ENCODE measurements around the gene C10orf67. TPM values are rescaled to one million over a fixed set of nuclear protein-coding genes. Genes with fewer than 3 reads are reported as not detected.

C10orf67 gene
- total RNA-seq, 1 experiment from 2014 or later = not detected

DNA sequence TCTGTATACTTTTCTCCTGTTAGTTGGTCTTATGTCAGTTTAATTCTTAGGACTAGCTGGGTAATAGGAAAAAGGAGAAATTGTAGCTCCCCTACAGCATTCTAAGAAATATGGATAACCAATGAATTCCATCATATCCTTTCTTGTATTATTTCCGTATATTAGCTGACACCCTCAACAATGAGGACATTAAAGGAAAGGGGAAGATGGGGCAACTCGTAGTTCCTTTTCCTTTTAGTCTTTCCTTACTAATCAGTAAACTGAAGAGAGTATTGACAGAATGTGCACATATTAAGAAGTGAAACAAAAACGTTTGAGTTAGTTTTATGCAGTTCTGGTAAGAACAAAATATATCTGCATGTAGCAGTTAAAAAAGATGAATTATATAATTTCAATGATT is 35.1 kb upstream of the C10orf67 start:
- no peaks in the 10 kb centered on the region for H3K9me3 Mint-ChIP-seq
- no peak overlapping the region for H3K4me3 Mint-ChIP-seq
- no peak overlapping the region for H3K4ac ChIP-seq (ENCODE audit: low read depth, low read length)
- H3K18ac ChIP-seq (ENCODE audit: insufficient read length, low read depth, low read length) = no peak overlapping the region
- WGBS (ENCODE audit: extremely low coverage, insufficient read length, low lambda C conversion rate) = no CpG with 5 or more reads among the region's 3 CpGs
- no peak overlapping the region for H2BK5ac ChIP-seq (ENCODE audit: insufficient read length, low read length)
- H3K79me1 ChIP-seq (ENCODE audit: insufficient read depth, low read depth, low read length, poor library complexity, severe bottlenecking) = no peaks in the 10 kb centered on the region
- H3K27ac Mint-ChIP-seq = no peak overlapping the region
- H3K79me2 ChIP-seq (ENCODE audit: insufficient read depth, low read length) = no peaks in the 10 kb centered on the region
- TF ChIP-seq, protein P1, sequence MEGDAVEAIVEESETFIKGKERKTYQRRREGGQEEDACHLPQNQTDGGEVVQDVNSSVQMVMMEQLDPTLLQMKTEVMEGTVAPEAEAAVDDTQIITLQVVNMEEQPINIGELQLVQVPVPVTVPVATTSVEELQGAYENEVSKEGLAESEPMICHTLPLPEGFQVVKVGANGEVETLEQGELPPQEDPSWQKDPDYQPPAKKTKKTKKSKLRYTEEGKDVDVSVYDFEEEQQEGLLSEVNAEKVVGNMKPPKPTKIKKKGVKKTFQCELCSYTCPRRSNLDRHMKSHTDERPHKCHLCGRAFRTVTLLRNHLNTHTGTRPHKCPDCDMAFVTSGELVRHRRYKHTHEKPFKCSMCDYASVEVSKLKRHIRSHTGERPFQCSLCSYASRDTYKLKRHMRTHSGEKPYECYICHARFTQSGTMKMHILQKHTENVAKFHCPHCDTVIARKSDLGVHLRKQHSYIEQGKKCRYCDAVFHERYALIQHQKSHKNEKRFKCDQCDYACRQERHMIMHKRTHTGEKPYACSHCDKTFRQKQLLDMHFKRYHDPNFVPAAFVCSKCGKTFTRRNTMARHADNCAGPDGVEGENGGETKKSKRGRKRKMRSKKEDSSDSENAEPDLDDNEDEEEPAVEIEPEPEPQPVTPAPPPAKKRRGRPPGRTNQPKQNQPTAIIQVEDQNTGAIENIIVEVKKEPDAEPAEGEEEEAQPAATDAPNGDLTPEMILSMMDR (conservative IDR thresholded peaks at IDR 0.05) = no peak
- H3K27me3 Mint-ChIP-seq (ENCODE audit: low read depth) = no peaks in the 10 kb centered on the region; the same call in 1 of the 2 replicates
- H2BK12ac ChIP-seq (ENCODE audit: insufficient read length, low read depth, low read length) = no peak overlapping the region
- no peak overlapping the region for H2BK120ac ChIP-seq (ENCODE audit: low read depth, low read length, poor library complexity, severe bottlenecking)
- no peak overlapping the region for H3T11ph ChIP-seq (ENCODE audit: low read length)
- no peak overlapping the region for H3K56ac ChIP-seq (ENCODE audit: insufficient read length, low read depth, low read length)
- H3K9me3 ChIP-seq (ENCODE audit: control insufficient read depth, low read depth, low read length) = no peaks in the 10 kb centered on the region
- no peak for DNase-seq
- H3K9ac ChIP-seq (ENCODE audit: extremely low read depth, insufficient read length, low read length) = no peak overlapping the region
- no peak overlapping the region for H4K91ac ChIP-seq (ENCODE audit: insufficient read length, low read depth, low read length)
- H4K20me1 ChIP-seq (ENCODE audit: control insufficient read depth, insufficient read depth, insufficient read length) = no peaks in the 10 kb centered on the region
- no peak overlapping the region for H4K5ac ChIP-seq (ENCODE audit: insufficient read length, low read depth, low read length)
- no peaks in the 10 kb centered on the region; a peak in 1 of 7 replicates for H3K36me3 Mint-ChIP-seq (ENCODE audit: insufficient read depth in 1 of 3, low read depth in 3 of 3)
- peaks cover 0 to 3% of the 10 kb centered on the region in 2 experiments; a peak in 2 of 4 replicates for H3K4me1 Mint-ChIP-seq
- no peak overlapping the region for H3K4me2 ChIP-seq (ENCODE audit: insufficient read depth, insufficient read length, low read length)
- no peaks in the 10 kb centered on the region for H3K4me1 ChIP-seq (ENCODE audit: insufficient read depth, low read length)
- H3K23ac ChIP-seq (ENCODE audit: insufficient read length, low read depth, low read length) = no peak overlapping the region
- no peak overlapping the region for H2BK15ac ChIP-seq (ENCODE audit: low read depth, low read length)
- H2AFZ ChIP-seq (ENCODE audit: low read length) = no peak overlapping the region
- no peak overlapping the region for H2BK20ac ChIP-seq (ENCODE audit: low read depth, low read length, poor library complexity, severe bottlenecking)
- no peak overlapping the region for H3K27ac ChIP-seq (ENCODE audit: insufficient read length, low read depth, low read length)
- no peak overlapping the region for H3K14ac ChIP-seq (ENCODE audit: insufficient read depth, low read length)
- H3K23me2 ChIP-seq (ENCODE audit: insufficient read length, low read depth, low read length, poor library complexity, severe bottlenecking) = no peaks in the 10 kb centered on the region
- H2AK5ac ChIP-seq (ENCODE audit: insufficient read length, low read length) = no peak overlapping the region
- no peaks in the 10 kb centered on the region for H3K27me3 ChIP-seq (ENCODE audit: insufficient read depth, low read length)
- H4K8ac ChIP-seq (replicated peaks; ENCODE audit: insufficient read length, low read depth, low read length) = no peak overlapping the region

Measured in H9 (cell line).